ENCODE results near the gene DPH1.
"Not testable (repeated sequence)": the region's sequence is repeated elsewhere in the genome, so short reads cannot be mapped to it uniquely, and the experiment has no call there.

DPH1 gene

GRCh38 chr17:2011411-2012371 is 18.3 kb upstream of the DPH1 start:
- Histone ChIP-seq H3K36me3 (replicated peaks; ENCODE audit: low read depth, low read length) (no peaks in the 10 kb centered on the region), H3K9me3 (ENCODE audit: insufficient read depth, low read length) (no peaks in the 10 kb centered on the region), H3K4me1 (ENCODE audit: low read length) (peaks cover 1% of the 10 kb centered on the region; the same call in 1 of the 2 replicates), H3K27me3 (ENCODE audit: low read depth, low read length) (no peaks in the 10 kb centered on the region), H3K9ac (ENCODE audit: low read length) (no peak overlapping the region), H3K79me2 (ENCODE audit: low read length) (no peaks in the 10 kb centered on the region), H3K4me3 (ENCODE audit: low read length) (no peak overlapping the region), H3K4me2 (ENCODE audit: low read length) (no peak overlapping the region), H4K20me1 (ENCODE audit: insufficient read depth, low read length) (no peaks in the 10 kb centered on the region), H2AFZ (ENCODE audit: low read depth, low read length) (no peak overlapping the region), H3K27ac (ENCODE audit: low read length) (no peak overlapping the region)
- TF ChIP-seq CTCF (IDR thresholded peaks at IDR 0.05; ENCODE audit: low read depth, low read length) = no peak
- TF ChIP-seq EZH2phosphoT487 (IDR thresholded peaks at IDR 0.05; ENCODE audit: low read depth) = no peak

GRCh38 chr17:2012499-2012898 is 17.5 kb upstream of the DPH1 start:
- H2AFZ ChIP-seq (ENCODE audit: low read depth, low read length) = no peak overlapping the region
- no peaks in the 10 kb centered on the region for H3K79me2 ChIP-seq (ENCODE audit: low read length)
- H3K4me3 ChIP-seq (ENCODE audit: low read length) = no peak overlapping the region
- H3K9me3 ChIP-seq (ENCODE audit: insufficient read depth, low read length) = no peaks in the 10 kb centered on the region
- no peaks in the 10 kb centered on the region for H3K36me3 ChIP-seq (replicated peaks; ENCODE audit: low read depth, low read length)
- TF ChIP-seq EZH2phosphoT487 (IDR thresholded peaks at IDR 0.05; ENCODE audit: low read depth) (no peak), CTCF (IDR thresholded peaks at IDR 0.05; ENCODE audit: low read depth, low read length) (no peak)
- H3K4me1 ChIP-seq (ENCODE audit: low read length) = peaks cover 9% of the 10 kb centered on the region
- no peak overlapping the region for H3K9ac ChIP-seq (ENCODE audit: low read length)
- H4K20me1 ChIP-seq (ENCODE audit: insufficient read depth, low read length) = no peaks in the 10 kb centered on the region
- H3K4me2 ChIP-seq (ENCODE audit: low read length) = no peak overlapping the region
- no peak overlapping the region for H3K27ac ChIP-seq (ENCODE audit: low read length)
- H3K27me3 ChIP-seq (ENCODE audit: low read depth, low read length) = no peaks in the 10 kb centered on the region

- not testable (repeated sequence) for H2AFZ ChIP-seq (ENCODE audit: low read depth, low read length); H3K36me3 ChIP-seq (replicated peaks; ENCODE audit: low read depth, low read length); H3K4me2 ChIP-seq (ENCODE audit: low read length); H3K27me3 ChIP-seq (ENCODE audit: low read depth, low read length); H3K9ac ChIP-seq (ENCODE audit: low read length); H3K27ac ChIP-seq (ENCODE audit: low read length); H4K20me1 ChIP-seq (ENCODE audit: insufficient read depth, low read length); H3K9me3 ChIP-seq (ENCODE audit: insufficient read depth, low read length); H3K4me3 ChIP-seq (ENCODE audit: low read length); H3K79me2 ChIP-seq (ENCODE audit: low read length)
- H3K4me1 ChIP-seq (ENCODE audit: low read length) = peaks cover 18% of the 10 kb centered on the region
These were observed 16.5 kb upstream of the DPH1 start for GRCh38 chr17:2013220-2013993.

GRCh38 chr17:2013994-2014317 is 16.0 kb upstream of the DPH1 start:
- TF ChIP-seq EZH2phosphoT487 (IDR thresholded peaks at IDR 0.05; ENCODE audit: low read depth) = no peak
- no peak for TF ChIP-seq CTCF (IDR thresholded peaks at IDR 0.05; ENCODE audit: low read depth, low read length)
- Histone ChIP-seq H4K20me1 (ENCODE audit: insufficient read depth, low read length) (no peaks in the 10 kb centered on the region), H2AFZ (ENCODE audit: low read depth, low read length) (no peak overlapping the region), H3K27me3 (ENCODE audit: low read depth, low read length) (no peaks in the 10 kb centered on the region), H3K4me3 (ENCODE audit: low read length) (no peak overlapping the region), H3K36me3 (replicated peaks; ENCODE audit: low read depth, low read length) (no peaks in the 10 kb centered on the region), H3K4me1 (ENCODE audit: low read length) (peaks cover 24% of the 10 kb centered on the region), H3K4me2 (ENCODE audit: low read length) (no peak overlapping the region), H3K79me2 (ENCODE audit: low read length) (no peaks in the 10 kb centered on the region), H3K9me3 (ENCODE audit: insufficient read depth, low read length) (no peaks in the 10 kb centered on the region), H3K9ac (ENCODE audit: low read length) (no peak overlapping the region), H3K27ac (ENCODE audit: low read length) (no peak overlapping the region)
